HepG2 (cell line): ENCODE results near the gene BLMH. TPM values are rescaled to one million over a fixed set of nuclear protein-coding genes. Genes with fewer than 3 reads are reported as not detected.
A peak's percentile ranks its signal among the peaks of the same experiment; 100 is the strongest.

Source experiments
- BRD4 ChIP-seq: sonication (generic); formaldehyde crosslinking; IDR thresholded peaks from 2 replicates; pipeline ENCODE4 v1.4.0; 2020; ENCODE audit warnings: missing genetic modification reagents
- CC2D1A ChIP-seq: sonication (generic); formaldehyde crosslinking; IDR thresholded peaks from 2 replicates; pipeline ENCODE4 v1.8.1; 2023; ENCODE audit warnings: mild to moderate bottlenecking, missing genetic modification reagents
- ELK4 ChIP-seq: sonication (generic); formaldehyde crosslinking; IDR thresholded peaks from 2 replicates; pipeline ENCODE4 v1.9.0; 2021; ENCODE audit warnings: missing genetic modification reagents, borderline replicate concordance
- EZH2 ChIP-seq: conservative IDR thresholded peaks from 2 replicates; pipeline ENCODE4 v1.6.1; 2012; ENCODE audit warnings: mild to moderate bottlenecking, low read depth, low read length, moderate library complexity
- GPN1 ChIP-seq: sonication (generic); formaldehyde crosslinking; IDR thresholded peaks from 2 replicates; pipeline ENCODE4 v1.5.1; 2020; ENCODE audit warnings: missing genetic modification reagents, borderline replicate concordance
- HNRNPK ChIP-seq: fragments of 200-400 bp; formaldehyde crosslinking; IDR thresholded peaks from 2 replicates; pipeline ENCODE4 v1.6.1; 2018; ENCODE audit warnings: low read length, low read depth, moderate library complexity, mild to moderate bottlenecking; ENCODE audit not compliant: poor library complexity, severe bottlenecking
- IKZF4 ChIP-seq: sonication (generic); formaldehyde crosslinking; IDR thresholded peaks from 2 replicates; pipeline ENCODE4 v1.5.1; 2020; ENCODE audit warnings: borderline replicate concordance, mild to moderate bottlenecking, low read depth, missing genetic modification reagents; ENCODE audit errors: not compliant biosample characterization
- KMT2A ChIP-seq: sonication (generic); formaldehyde crosslinking; IDR thresholded peaks from 2 replicates; pipeline ENCODE4 v1.4.0; 2020; ENCODE audit warnings: missing genetic modification reagents
- MLLT10 ChIP-seq: sonication (generic); formaldehyde crosslinking; IDR thresholded peaks from 2 replicates; pipeline ENCODE4 v1.4.0; 2020; ENCODE audit warnings: missing genetic modification reagents
- NR2F6 ChIP-seq, 2 experiments: IDR thresholded peaks; 2 replicates each; pipeline ENCODE4 v1.6.1; 2016; ENCODE audit warnings: antibody characterized with exemption in 1 of 2, mild to moderate bottlenecking in 1 of 2
- PHF5A ChIP-seq: IDR thresholded peaks from one replicate; pipeline ENCODE4 v1.6.1; 2018; ENCODE audit warnings: low read depth, missing genetic modification reagents; ENCODE audit not compliant: unreplicated experiment
- PRDM15 ChIP-seq: sonication (generic); formaldehyde crosslinking; IDR thresholded peaks from 2 replicates; pipeline ENCODE4 v1.4.0; 2020; ENCODE audit warnings: missing genetic modification reagents
- TSC22D2 ChIP-seq: sonication (generic); formaldehyde crosslinking; IDR thresholded peaks from 2 replicates; pipeline ENCODE4 v1.5.1; 2020; ENCODE audit warnings: missing genetic modification reagents, mild to moderate bottlenecking, borderline replicate concordance
- WIZ ChIP-seq: sonication (generic); formaldehyde crosslinking; IDR thresholded peaks from 2 replicates; pipeline ENCODE4 v1.5.1; 2020; ENCODE audit warnings: mild to moderate bottlenecking, missing genetic modification reagents
- XRCC5 ChIP-seq: fragments of 200-400 bp; formaldehyde crosslinking; optimal IDR thresholded peaks from 2 replicates; pipeline ENCODE3; 2017; ENCODE audit warnings: mild to moderate bottlenecking, low read length
- ZFP36L1 ChIP-seq: sonication (generic); formaldehyde crosslinking; IDR thresholded peaks from 2 replicates; pipeline ENCODE4 v1.8.0; 2022; ENCODE audit warnings: mild to moderate bottlenecking, missing genetic modification reagents, moderate library complexity
- ZNF121 ChIP-seq: sonication (generic); formaldehyde crosslinking; IDR thresholded peaks from 2 replicates; pipeline ENCODE4 v1.5.0; 2020; ENCODE audit warnings: mild to moderate bottlenecking, missing genetic modification reagents
- ZNF124 ChIP-seq: sonication (generic); formaldehyde crosslinking; IDR thresholded peaks from 2 replicates; pipeline ENCODE4 v1.4.0; 2020; ENCODE audit warnings: missing genetic modification reagents
- ZNF136 ChIP-seq: sonication (generic); formaldehyde crosslinking; IDR thresholded peaks from 2 replicates; pipeline ENCODE4 v1.8.1; 2022; ENCODE audit warnings: low read depth, mild to moderate bottlenecking, moderate library complexity, missing genetic modification reagents
- ZNF234 ChIP-seq: sonication (generic); formaldehyde crosslinking; conservative IDR thresholded peaks from 2 replicates; pipeline ENCODE4 v1.5.1; 2020; ENCODE audit warnings: mild to moderate bottlenecking, missing genetic modification reagents
- ZNF260 ChIP-seq: sonication (generic); formaldehyde crosslinking; IDR thresholded peaks from 2 replicates; pipeline ENCODE4 v1.4.0; 2020; ENCODE audit warnings: missing genetic modification reagents, low read depth, mild to moderate bottlenecking, borderline replicate concordance
- ZNF280B ChIP-seq: sonication (generic); formaldehyde crosslinking; IDR thresholded peaks from 2 replicates; pipeline ENCODE4 v1.5.0; 2020; ENCODE audit warnings: missing genetic modification reagents, mild to moderate bottlenecking, borderline replicate concordance
- ZNF737 ChIP-seq: sonication (generic); formaldehyde crosslinking; IDR thresholded peaks from 2 replicates; pipeline ENCODE4 v1.5.0; 2020; ENCODE audit warnings: missing genetic modification reagents, mild to moderate bottlenecking, borderline replicate concordance
- ZNF777 ChIP-seq: sonication (generic); formaldehyde crosslinking; IDR thresholded peaks from 2 replicates; pipeline ENCODE4 v1.4.0; 2020; ENCODE audit warnings: missing genetic modification reagents
- polyA plus RNA-seq, 8 experiments: library from polyadenylated mRNA; depleted of rRNA in 3 of 8; stranded (reverse) in 7 of 8; unstranded in 1 of 8; fragments of >200 nt; fragmentation: Illumina TruSeq in 4 of 8; extraction: Trizol in 4 of 8; gene quantifications; 2 replicates each; pipeline versions ENCODE4 v1.2.1 to v1.2.3, GENCODE V29; 2011 to 2016; ENCODE audit warnings: low read depth in 4 of 8, missing spikeins in 1 of 8, mixed read lengths in 1 of 8; ENCODE audit not compliant: insufficient read depth in 1 of 8
- total RNA-seq, 5 experiments: library from RNA; depleted of rRNA; stranded (reverse); fragments of >200 nt; fragmentation: Illumina TruSeq; extraction: Trizol; gene quantifications; 2 replicates each; pipeline ENCODE4 v1.2.3, GENCODE V29; 2016; ENCODE audit warnings: low read depth in 1 of 5

BLMH gene
- total and polyA plus RNA-seq, 2 of the 13 experiments (the other 11 are each of a cell fraction or from before 2014, with no cell fraction given), result 12.1 to 41.0 TPM

GRCh38 chr17:30336369-30337171, 44.8 kb upstream of the BLMH start (continued):
- TF ChIP-seq ELK4 (CRISPR knock-in tag), result no peak
- no peak for TF ChIP-seq PRDM15 (CRISPR knock-in tag)
- TF ChIP-seq ZNF121 (CRISPR knock-in tag), result no peak
- no peak for TF ChIP-seq MLLT10
- no peak for TF ChIP-seq WIZ (CRISPR knock-in tag)
- no peak for TF ChIP-seq TSC22D2 (CRISPR knock-in tag)
- TF ChIP-seq ZNF136, result no peak; the same call in 1 of the 2 replicates
- no peak for TF ChIP-seq ZNF280B
- peak; percentile 48; the same call in 1 of the 2 replicates for TF ChIP-seq NR2F6 (IDR thresholded peaks at IDR 0.05)
- peak; percentile 57 for TF ChIP-seq NR2F6 (CRISPR knock-in tag; IDR thresholded peaks at IDR 0.05)
- no peak for TF ChIP-seq IKZF4 (CRISPR knock-in tag)
- TF ChIP-seq ZNF737 (CRISPR knock-in tag), result no peak
- no peak; the same call in 1 of the 2 replicates for TF ChIP-seq ZNF777 (CRISPR knock-in tag)
- TF ChIP-seq ZNF124, result no peak
- TF ChIP-seq KMT2A (CRISPR knock-in tag), result no peak
- no peak for TF ChIP-seq CC2D1A (CRISPR knock-in tag)
- TF ChIP-seq PHF5A, result no peak
- no peak for TF ChIP-seq ZFP36L1 (CRISPR knock-in tag)
- no peak for TF ChIP-seq HNRNPK
- TF ChIP-seq BRD4 (CRISPR knock-in tag), result 0 out of 2 replicates have a peak, but pooled peaks have one; percentile 52
- TF ChIP-seq GPN1, result no peak
- TF ChIP-seq ZNF234 (CRISPR knock-in tag), result no peak
- TF ChIP-seq ZNF260 (CRISPR knock-in tag), result no peak
- no peak for TF ChIP-seq EZH2
- no peak for TF ChIP-seq XRCC5
